DMS79 treated with DMSO at 0.1 percent for 48 hours (cell line): Measurements from ENCODE around the gene GPC3.

Experiments
- DNase-seq: peaks from one replicate; lab custom pipeline; 2025; lab: John Stamatoyannopoulos, UW

The GPC3 gene

GRCh38 chrX:133884430-133885394, 100.7 kb downstream of the GPC3 start:
- DNase-seq = no peak

- DNase-seq = no peak
Observed at GRCh38 chrX:133881893-133882292, 103.5 kb downstream of the GPC3 start.

DNA sequence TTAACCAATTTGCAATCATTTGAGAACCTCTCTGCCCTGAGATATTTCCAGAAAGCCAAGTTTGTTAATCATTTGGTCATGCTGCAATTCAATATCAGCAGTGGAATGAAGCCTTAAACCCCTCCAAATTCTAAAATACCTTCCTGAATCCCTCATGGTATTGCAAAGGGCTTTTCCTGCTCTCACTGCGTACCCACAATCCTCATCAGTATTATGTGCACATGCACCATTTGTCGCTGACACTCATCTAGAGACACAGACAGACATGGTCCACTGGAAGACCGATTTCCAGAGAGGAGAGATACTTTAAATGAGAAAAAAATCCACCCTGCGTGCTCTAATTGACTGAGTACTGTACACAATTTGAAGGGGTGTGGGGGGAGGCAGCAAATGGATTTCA, 104.4 kb downstream of the GPC3 start:
- no peak for DNase-seq

GRCh38 chrX:133880032-133880443, 105.4 kb downstream of the GPC3 start:
- DNase-seq = no peak

- no peak for DNase-seq
Observed at GRCh38 chrX:133878710-133879109, 106.7 kb downstream of the GPC3 start.

GRCh38 chrX:133876646-133877045, 108.7 kb downstream of the GPC3 start:
- DNase-seq = no peak

DNA sequence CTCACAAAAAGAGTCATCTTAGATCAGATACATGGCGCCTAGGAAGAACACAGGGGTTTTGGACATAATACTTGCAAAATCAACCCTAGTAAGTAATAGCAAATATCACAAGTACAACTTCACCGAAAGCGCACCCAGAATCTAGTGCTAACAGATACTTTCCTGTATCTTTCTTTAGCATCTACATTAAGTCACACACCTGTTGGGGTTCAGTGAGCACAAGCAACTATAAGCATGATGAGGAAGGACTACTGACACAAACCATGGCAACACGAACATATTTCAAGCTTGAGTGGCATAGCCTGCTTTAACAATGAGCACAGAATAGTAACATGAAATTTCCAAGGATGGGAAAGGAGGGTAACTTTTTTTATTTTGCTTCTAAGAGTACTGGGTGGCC, 116.1 kb downstream of the GPC3 start:
- DNase-seq = no peak

DNA sequence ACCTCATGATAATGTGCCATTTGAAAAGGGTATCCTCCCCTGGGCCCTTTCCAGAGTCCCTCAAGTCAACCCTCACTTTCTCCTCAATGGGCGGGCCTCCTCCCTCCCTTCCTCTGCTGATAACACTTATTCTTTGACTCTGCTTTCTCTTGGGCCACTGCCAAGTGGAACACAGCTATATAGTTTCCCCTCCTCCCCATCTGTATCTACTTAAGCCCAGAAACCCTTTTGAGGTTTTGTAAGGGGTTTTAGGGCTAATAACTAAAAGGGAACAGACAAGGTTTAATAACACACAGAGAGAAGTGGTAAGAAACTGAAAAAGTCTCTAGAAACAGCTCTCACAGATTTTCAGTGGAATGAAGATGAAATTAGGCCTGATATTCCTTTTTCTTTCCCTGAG, 116.7 kb downstream of the GPC3 start:
- no peak for DNase-seq

- DNase-seq = no peak
Observed at GRCh38 chrX:133868250-133868649, 117.1 kb downstream of the GPC3 start.

- DNase-seq = no peak
Observed at GRCh38 chrX:133865761-133866471, 119.5 kb downstream of the GPC3 start.

DNA sequence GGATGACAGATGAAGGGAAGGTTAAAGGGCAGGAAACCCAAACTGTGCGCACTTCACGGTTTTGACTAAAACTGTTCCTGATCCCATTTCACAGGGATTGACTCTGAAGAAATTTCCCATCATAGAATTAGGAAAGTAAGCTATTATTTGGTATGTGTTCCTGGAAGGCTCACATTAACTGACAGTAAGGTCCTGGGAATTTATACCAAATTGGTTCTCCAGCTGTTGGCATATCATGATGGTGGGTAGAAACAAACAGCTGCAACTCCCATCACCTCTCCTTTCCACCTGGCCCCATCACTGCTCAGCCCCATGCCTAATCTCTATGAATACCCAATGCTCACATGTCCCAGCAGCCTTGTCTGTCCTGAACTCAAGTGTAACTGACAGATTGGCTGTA, 121.2 kb downstream of the GPC3 start:
- no peak for DNase-seq

DNA sequence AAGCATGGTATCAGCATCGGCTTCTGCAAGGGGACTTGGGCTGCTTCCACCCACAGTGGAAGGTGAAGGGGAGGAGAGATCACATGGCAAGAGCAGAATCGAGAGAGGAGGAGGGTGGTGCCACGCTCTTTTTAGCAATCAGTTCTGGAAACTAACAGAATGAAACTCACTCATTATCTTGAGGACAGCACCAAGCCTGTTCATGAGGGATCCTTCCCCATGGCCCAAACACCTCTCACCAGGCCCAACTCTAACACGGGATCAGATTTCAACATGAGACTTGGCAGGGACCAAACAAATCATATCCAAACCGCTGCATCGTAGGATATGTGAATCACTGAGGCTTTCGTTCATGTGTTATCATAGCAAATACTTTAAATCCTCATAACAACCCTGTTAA, 125.5 kb downstream of the GPC3 start:
- no peak for DNase-seq

- DNase-seq = no peak
Observed at GRCh38 chrX:133859336-133859735, 126.1 kb downstream of the GPC3 start.

GRCh38 chrX:133857640-133858269, 127.6 kb downstream of the GPC3 start:
- no peak for DNase-seq

DNA sequence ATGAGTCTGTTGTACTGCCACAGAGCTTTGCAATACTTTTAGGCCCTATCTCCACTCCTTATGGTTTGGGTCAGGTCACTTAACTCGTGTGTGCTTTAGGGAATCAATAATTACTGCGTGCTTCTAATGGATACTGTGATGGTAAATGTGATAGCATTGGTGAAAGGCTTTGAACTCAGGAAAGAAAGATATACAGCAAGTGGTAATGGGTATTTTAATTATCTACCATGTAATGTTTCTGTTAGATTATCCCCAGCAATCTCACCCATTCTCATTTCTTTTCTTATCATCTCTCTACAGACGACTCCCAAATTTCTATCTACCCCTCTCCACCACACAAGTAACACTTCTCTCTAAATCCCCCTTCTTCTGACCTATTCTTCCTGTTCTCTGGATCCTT, 128.6 kb downstream of the GPC3 start:
- DNase-seq = no peak

- DNase-seq = no peak
Observed at GRCh38 chrX:133854290-133854689, 131.1 kb downstream of the GPC3 start.

- DNase-seq = no peak
Observed at GRCh38 chrX:133852837-133853356, 132.5 kb downstream of the GPC3 start.

DNA sequence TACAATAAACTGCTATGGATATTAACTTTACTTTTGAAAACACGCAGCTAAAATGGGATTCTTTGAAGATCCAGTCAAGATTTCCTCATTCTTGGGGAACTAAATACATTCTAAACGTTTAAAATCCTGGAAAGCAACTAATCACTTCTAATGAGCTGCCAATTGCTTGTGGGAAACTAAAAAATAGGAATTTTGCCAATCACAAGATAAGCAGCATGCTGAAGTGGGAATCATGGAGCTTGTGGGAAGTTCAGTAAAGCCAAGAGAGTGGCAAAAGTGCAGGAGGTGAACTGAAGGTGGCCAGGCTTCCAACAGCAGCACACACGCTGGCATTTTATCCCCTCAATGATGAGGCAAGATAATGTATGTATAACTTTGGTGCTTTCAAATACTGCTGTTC, 133.0 kb downstream of the GPC3 start:
- DNase-seq = no peak

DNA sequence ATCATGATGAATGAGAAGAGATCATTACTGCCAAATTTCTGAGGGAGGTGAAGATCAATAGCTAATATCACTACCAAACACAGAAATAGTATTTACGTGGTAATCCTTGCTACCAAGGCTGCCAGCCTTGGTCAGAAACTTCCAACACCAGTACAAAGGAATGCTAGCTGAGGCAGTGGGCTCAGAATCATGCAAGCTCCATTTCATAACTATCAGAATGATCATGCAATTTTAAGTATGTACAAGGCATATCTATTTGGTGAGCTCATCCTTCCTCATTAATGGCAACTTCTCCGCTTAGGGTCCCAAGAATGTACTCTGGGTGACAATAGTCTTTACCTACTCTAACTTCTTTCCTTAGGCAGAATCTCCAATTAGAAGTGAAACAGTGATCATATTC, 135.0 kb downstream of the GPC3 start:
- DNase-seq = no peak

- no peak for DNase-seq
Observed at GRCh38 chrX:133849676-133850075, 135.7 kb downstream of the GPC3 start.

GRCh38 chrX:133847340-133847994, 137.9 kb downstream of the GPC3 start:
- DNase-seq = no peak

GRCh38 chrX:133846311-133846710, 139.1 kb downstream of the GPC3 start:
- DNase-seq = no peak
